ENCODE data around the gene PRKCZ.

DNA sequence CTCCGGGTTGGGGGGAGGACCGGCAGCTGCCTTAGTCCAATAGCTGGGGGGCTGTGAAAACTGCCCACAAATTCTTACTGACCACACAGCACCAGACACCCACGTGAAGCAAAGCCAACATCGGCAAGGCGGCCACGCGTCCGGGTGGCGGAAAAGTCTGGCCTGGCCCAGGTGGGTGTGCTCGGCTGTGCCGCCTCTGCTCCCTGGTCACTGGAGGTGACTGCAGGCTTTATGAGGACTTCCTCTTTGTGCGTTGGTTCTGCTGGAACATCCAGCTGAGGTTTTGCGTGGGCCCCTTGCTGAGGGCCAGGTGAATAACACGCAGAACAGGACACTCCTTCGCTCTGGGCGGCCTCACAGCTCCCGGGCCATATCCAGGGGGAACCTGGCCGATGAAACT lies 108.9 kb downstream of the PRKCZ start:
- TF ChIP-seq, protein P1, sequence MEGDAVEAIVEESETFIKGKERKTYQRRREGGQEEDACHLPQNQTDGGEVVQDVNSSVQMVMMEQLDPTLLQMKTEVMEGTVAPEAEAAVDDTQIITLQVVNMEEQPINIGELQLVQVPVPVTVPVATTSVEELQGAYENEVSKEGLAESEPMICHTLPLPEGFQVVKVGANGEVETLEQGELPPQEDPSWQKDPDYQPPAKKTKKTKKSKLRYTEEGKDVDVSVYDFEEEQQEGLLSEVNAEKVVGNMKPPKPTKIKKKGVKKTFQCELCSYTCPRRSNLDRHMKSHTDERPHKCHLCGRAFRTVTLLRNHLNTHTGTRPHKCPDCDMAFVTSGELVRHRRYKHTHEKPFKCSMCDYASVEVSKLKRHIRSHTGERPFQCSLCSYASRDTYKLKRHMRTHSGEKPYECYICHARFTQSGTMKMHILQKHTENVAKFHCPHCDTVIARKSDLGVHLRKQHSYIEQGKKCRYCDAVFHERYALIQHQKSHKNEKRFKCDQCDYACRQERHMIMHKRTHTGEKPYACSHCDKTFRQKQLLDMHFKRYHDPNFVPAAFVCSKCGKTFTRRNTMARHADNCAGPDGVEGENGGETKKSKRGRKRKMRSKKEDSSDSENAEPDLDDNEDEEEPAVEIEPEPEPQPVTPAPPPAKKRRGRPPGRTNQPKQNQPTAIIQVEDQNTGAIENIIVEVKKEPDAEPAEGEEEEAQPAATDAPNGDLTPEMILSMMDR (IDR thresholded peaks at IDR 0.05): no peak
- no peak for TF ChIP-seq POLR2A (IDR thresholded peaks at IDR 0.05)
- no peak for TF ChIP-seq POLR2AphosphoS5 (IDR thresholded peaks at IDR 0.05)
